Measurements from ENCODE around the gene PGAM1.

DNA sequence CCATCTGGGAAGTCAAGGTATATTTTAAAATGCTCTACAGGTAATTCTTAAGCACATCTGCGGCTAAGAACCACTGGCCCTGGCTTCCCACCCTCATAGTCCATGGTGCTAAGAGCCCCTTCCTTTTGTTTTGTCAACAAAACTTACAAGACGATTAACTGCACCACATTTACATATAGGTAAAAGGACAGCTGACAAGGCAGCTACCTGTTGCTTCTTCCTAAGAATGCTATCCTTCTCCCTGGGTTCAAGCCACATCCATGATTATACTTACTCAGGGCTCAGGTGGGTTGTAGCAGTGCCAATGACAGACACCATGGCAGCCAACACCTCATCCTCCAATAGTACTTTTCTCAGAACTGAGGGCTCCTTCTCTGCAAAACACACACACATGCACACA lies 36.3 kb downstream of the PGAM1 start:
- TF ChIP-seq POLR2A (IDR thresholded peaks at IDR 0.05): no peak
- TF ChIP-seq, protein P1, sequence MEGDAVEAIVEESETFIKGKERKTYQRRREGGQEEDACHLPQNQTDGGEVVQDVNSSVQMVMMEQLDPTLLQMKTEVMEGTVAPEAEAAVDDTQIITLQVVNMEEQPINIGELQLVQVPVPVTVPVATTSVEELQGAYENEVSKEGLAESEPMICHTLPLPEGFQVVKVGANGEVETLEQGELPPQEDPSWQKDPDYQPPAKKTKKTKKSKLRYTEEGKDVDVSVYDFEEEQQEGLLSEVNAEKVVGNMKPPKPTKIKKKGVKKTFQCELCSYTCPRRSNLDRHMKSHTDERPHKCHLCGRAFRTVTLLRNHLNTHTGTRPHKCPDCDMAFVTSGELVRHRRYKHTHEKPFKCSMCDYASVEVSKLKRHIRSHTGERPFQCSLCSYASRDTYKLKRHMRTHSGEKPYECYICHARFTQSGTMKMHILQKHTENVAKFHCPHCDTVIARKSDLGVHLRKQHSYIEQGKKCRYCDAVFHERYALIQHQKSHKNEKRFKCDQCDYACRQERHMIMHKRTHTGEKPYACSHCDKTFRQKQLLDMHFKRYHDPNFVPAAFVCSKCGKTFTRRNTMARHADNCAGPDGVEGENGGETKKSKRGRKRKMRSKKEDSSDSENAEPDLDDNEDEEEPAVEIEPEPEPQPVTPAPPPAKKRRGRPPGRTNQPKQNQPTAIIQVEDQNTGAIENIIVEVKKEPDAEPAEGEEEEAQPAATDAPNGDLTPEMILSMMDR (IDR thresholded peaks at IDR 0.05): no peak
